H1 (cell line): Measurements from ENCODE around the gene CAPN15. TPM values are rescaled to one million over a fixed set of nuclear protein-coding genes. Genes with fewer than 3 reads are reported as not detected.
"Not testable (repeated sequence)": the region's sequence is repeated elsewhere in the genome, so short reads cannot be mapped to it uniquely, and the experiment has no call there.

Experiments used
- CTCF ChIA-PET: fragments of 300-600 bp; sonication (Branson Sonifier 250); formaldehyde crosslinking; loops from one replicate; lab custom pipeline; 2021; ENCODE audit not compliant: partially characterized antibody; lab: Charles Lee
- POLR2A ChIA-PET: fragments of 300-600 bp; sonication (Branson Sonifier 250); formaldehyde crosslinking; loops from one replicate; lab custom pipeline; 2021; ENCODE audit warnings: inconsistent platforms; ENCODE audit not compliant: partially characterized antibody; lab: Charles Lee
- DNase-seq, 2 experiments: peaks; one replicate each; pipeline versions ENCODE4 v3.0.0 to v3.0.0-alpha.2; 2010 to 2022; ENCODE audit warnings: low spot score in 2 of 2, low read depth in 1 of 2, mixed read lengths in 1 of 2
- FAIRE-seq: peaks from 2 replicates; lab custom pipeline; 2011; peaks lifted over from hg19 to GRCh38; lab: Jason Lieb, UNC
- H2AFZ ChIP-seq: 2 replicates; pipeline ENCODE4 v1.8.1; 2012; ENCODE audit warnings: low read length, inconsistent platforms
- H2AK5ac ChIP-seq: 2 replicates; pipeline ENCODE4 v1.6.1; 2013; ENCODE audit warnings: low read depth, low read length
- H2BK120ac ChIP-seq: replicated peaks from 2 replicates; pipeline ENCODE3; 2013; ENCODE audit warnings: low read depth, low read length, inconsistent platforms
- H2BK12ac ChIP-seq: 2 replicates; pipeline ENCODE4 v1.6.1; 2013; ENCODE audit warnings: low read depth, low read length
- H2BK15ac ChIP-seq: 2 replicates; pipeline ENCODE4 v1.6.1; 2013; ENCODE audit warnings: low read length
- H2BK20ac ChIP-seq: 2 replicates; pipeline ENCODE4 v1.6.1; 2013; ENCODE audit warnings: low read length
- H2BK5ac ChIP-seq: 2 replicates; pipeline ENCODE4 v1.6.1; 2013; ENCODE audit warnings: low read depth, low read length
- H3K14ac ChIP-seq: 2 replicates; pipeline ENCODE4 v1.6.1; 2013; ENCODE audit warnings: inconsistent platforms; ENCODE audit not compliant: insufficient read length
- H3K18ac ChIP-seq: 2 replicates; pipeline ENCODE4 v1.6.1; 2013; ENCODE audit warnings: low read length; ENCODE audit errors: extremely low read depth
- H3K23ac ChIP-seq: 2 replicates; pipeline ENCODE4 v1.6.1; 2013; ENCODE audit warnings: inconsistent platforms; ENCODE audit not compliant: insufficient read length
- H3K23me2 ChIP-seq: 2 replicates; pipeline ENCODE4 v1.6.1; 2013; ENCODE audit warnings: low read depth, low read length
- H3K27ac ChIP-seq: 2 replicates; pipeline ENCODE4 v1.6.1; 2011; ENCODE audit warnings: low read depth, low read length, inconsistent platforms
- H3K27me3 ChIP-seq, 4 experiments: replicated peaks in 1 of 4; 1 replicate in 1 of 4; 2 replicates in 3 of 4; pipeline versions ENCODE4 v1.6.1 to v1.8.1; 2011 to 2013; ENCODE audit warnings: low read length in 3 of 4, mild to moderate bottlenecking in 3 of 4, inconsistent platforms in 2 of 4, mixed read lengths in 2 of 4, moderate library complexity in 1 of 4; ENCODE audit not compliant: control insufficient read depth in 3 of 4, insufficient read depth in 3 of 4; ENCODE audit errors: extremely low read depth in 1 of 4
- H3K36me3 ChIP-seq, 4 experiments: 2 replicates each; pipeline versions ENCODE4 v1.6.1 to v1.8.1; 2011 to 2013; ENCODE audit warnings: mild to moderate bottlenecking in 4 of 4, low read length in 3 of 4, moderate library complexity in 2 of 4, control low read depth in 1 of 4, inconsistent platforms in 1 of 4; ENCODE audit not compliant: insufficient read depth in 4 of 4, control insufficient read depth in 2 of 4
- H3K4ac ChIP-seq: replicated peaks from 2 replicates; pipeline ENCODE3; 2013; ENCODE audit warnings: low read length, low read depth, mixed read lengths, inconsistent platforms; ENCODE audit not compliant: insufficient read length
- H3K4me1 ChIP-seq, 4 experiments: replicated peaks in 1 of 4; 1 replicate in 1 of 4; 2 replicates in 3 of 4; pipeline versions ENCODE4 v1.6.1 to v1.8.1; 2011 to 2013; ENCODE audit warnings: low read length in 3 of 4, inconsistent platforms in 2 of 4, mixed read lengths in 1 of 4; ENCODE audit not compliant: insufficient read depth in 4 of 4, control insufficient read depth in 3 of 4
- H3K4me2 ChIP-seq, 2 experiments: 2 replicates each; pipeline versions ENCODE4 v1.6.1 to v1.8.1; 2011 to 2013; ENCODE audit warnings: low read depth in 2 of 2, low read length in 2 of 2, control low read depth in 1 of 2, inconsistent platforms in 1 of 2, mild to moderate bottlenecking in 1 of 2; ENCODE audit not compliant: insufficient read depth in 1 of 2
- H3K4me3 ChIP-seq, 4 experiments: fragments of 200-600, 300-600 bp in 1 of 4; sonication (generic), shearing (Covaris generic), sonication (Bioruptor Twin) in 1 of 4; 2 replicates each; pipeline versions ENCODE4 v1.5.1 to v1.8.1; 2011 to 2016; ENCODE audit warnings: low read length in 4 of 4, low read depth in 3 of 4, control low read depth in 2 of 4, inconsistent platforms in 2 of 4, mild to moderate bottlenecking in 2 of 4, mixed read lengths in 1 of 4, moderate library complexity in 1 of 4; ENCODE audit not compliant: insufficient read depth in 2 of 4; ENCODE audit errors: extremely low read depth in 1 of 4
- H3K56ac ChIP-seq: replicated peaks from 2 replicates; pipeline ENCODE3; 2013; ENCODE audit warnings: low read depth, mild to moderate bottlenecking, mixed read lengths, low read length, inconsistent platforms; ENCODE audit not compliant: insufficient read length
- H3K79me1 ChIP-seq: 2 replicates; pipeline ENCODE4 v1.6.1; 2013; ENCODE audit warnings: low read depth, low read length, control low read depth
- H3K79me2 ChIP-seq, 2 experiments: 2 replicates each; pipeline versions ENCODE4 v1.6.1 to v1.8.1; 2012 to 2013; ENCODE audit warnings: low read length in 2 of 2, mild to moderate bottlenecking in 2 of 2, inconsistent platforms in 1 of 2; ENCODE audit not compliant: insufficient read depth in 2 of 2, control insufficient read depth in 1 of 2
- H3K9ac ChIP-seq, 4 experiments: replicated peaks in 1 of 4; 1 replicate in 1 of 4; 2 replicates in 3 of 4; pipeline versions ENCODE4 v1.6.1 to v1.8.1; 2011 to 2013; ENCODE audit warnings: low read depth in 3 of 4, low read length in 3 of 4, control low read depth in 2 of 4, mild to moderate bottlenecking in 2 of 4, moderate library complexity in 2 of 4, inconsistent platforms in 1 of 4; ENCODE audit errors: extremely low read depth in 1 of 4
- H3K9me3 ChIP-seq, 2 experiments: 2 replicates each; pipeline versions ENCODE4 v1.6.1 to v1.8.1; 2012 to 2013; ENCODE audit warnings: mild to moderate bottlenecking in 2 of 2, moderate library complexity in 2 of 2, control low read depth in 1 of 2, inconsistent platforms in 1 of 2, low read depth in 1 of 2, low read length in 1 of 2, mixed read lengths in 1 of 2; ENCODE audit not compliant: insufficient read depth in 2 of 2
- H4K20me1 ChIP-seq, 2 experiments: replicated peaks in 1 of 2; 2 replicates each; pipeline versions ENCODE3 to v1.8.1; 2011 to 2013; ENCODE audit warnings: inconsistent platforms in 2 of 2, low read length in 2 of 2, mild to moderate bottlenecking in 1 of 2; ENCODE audit not compliant: insufficient read depth in 2 of 2, control insufficient read depth in 1 of 2
- H4K5ac ChIP-seq: 2 replicates; pipeline ENCODE4 v1.6.1; 2013; ENCODE audit warnings: low read length, low read depth, mixed read lengths, inconsistent platforms; ENCODE audit not compliant: insufficient read length
- H4K8ac ChIP-seq: 2 replicates; pipeline ENCODE4 v1.8.0; 2013; ENCODE audit warnings: mild to moderate bottlenecking, moderate library complexity, low read length, inconsistent platforms; ENCODE audit not compliant: insufficient read depth; ENCODE audit errors: extremely low read depth
- H4K91ac ChIP-seq: replicated peaks from 2 replicates; pipeline ENCODE3; 2013; ENCODE audit warnings: low read length, mixed read lengths, inconsistent platforms; ENCODE audit not compliant: insufficient read length
- WGBS, 2 experiments: shearing (Covaris generic) in 1 of 2; methylation state at CpG; one replicate each; pipeline versions ENCODE4 v1.1.6 to v1.1.7; 2013 to 2015; ENCODE audit warnings: low lambda C conversion rate in 2 of 2, mixed read lengths in 2 of 2, inconsistent platforms in 1 of 2, low coverage in 1 of 2, missing lambda C conversion rate in 1 of 2; ENCODE audit not compliant: insufficient replicate concordance in 2 of 2, insufficient coverage in 1 of 2, insufficient read length in 1 of 2; ENCODE audit errors: extremely low coverage in 1 of 2, missing lambda C conversion rate in 1 of 2; 5-methylcytosine and 5-hydroxymethylcytosine counted together
- polyA plus RNA-seq, 7 experiments: library from polyadenylated mRNA; depleted of rRNA in 3 of 7; stranded (reverse) in 5 of 7; unstranded in 2 of 7; fragments of >200 nt in 5 of 7; fragments of 200-250 nt in 2 of 7; gene quantifications; 1 replicate in 5 of 7; 2 replicates in 1 of 7; 4 replicates in 1 of 7; pipeline versions ENCODE4 v1.2.1 to v1.2.3, GENCODE V29; 2011 to 2013; ENCODE audit warnings: missing spikeins in 2 of 7, mixed read lengths in 2 of 7
- total RNA-seq: library from RNA; stranded (reverse); fragmentation: NEBNext Ultra II Directional; extraction: Animal tissue kit (Norgen Biotek cat#: 25700); gene quantifications from 2 replicates; pipeline ENCODE4 v1.2.1, GENCODE V29; 2021

The CAPN15 gene
- total and polyA plus RNA-seq, 2 of the 8 experiments (the other 6 are each of a cell fraction or from before 2014, with no cell fraction given), result 38.9 to 76.9 TPM

DNA sequence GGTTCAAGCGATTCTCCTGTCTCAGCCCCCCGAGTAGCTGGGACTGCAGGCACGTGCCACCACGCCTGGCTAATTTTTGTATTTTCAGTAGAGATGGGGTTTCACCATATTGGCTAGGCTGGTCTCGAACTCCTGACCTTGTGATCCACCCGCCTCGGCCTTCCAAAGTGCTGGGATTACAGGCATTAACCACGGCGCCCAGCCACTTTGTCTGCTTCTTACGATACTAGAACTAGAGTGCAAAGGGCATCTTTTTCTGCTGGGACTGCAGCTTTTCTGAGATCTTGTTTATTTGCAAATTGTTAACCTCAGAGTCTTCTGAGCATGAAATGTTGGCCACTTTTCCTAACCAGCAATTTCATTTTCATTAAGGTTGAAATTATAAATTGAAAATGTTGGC lies 49.2 kb upstream of the CAPN15 start:
- H3K4ac ChIP-seq, H3K4me2 ChIP-seq, H2BK120ac ChIP-seq, H3K27ac ChIP-seq, H2AFZ ChIP-seq, H4K5ac ChIP-seq, H3K23ac ChIP-seq, H2BK15ac ChIP-seq, H2BK20ac ChIP-seq, H3K14ac ChIP-seq, FAIRE-seq, H4K20me1 ChIP-seq, H3K56ac ChIP-seq, H2BK5ac ChIP-seq, DNase-seq, H4K91ac ChIP-seq, H3K79me2 ChIP-seq, H3K18ac ChIP-seq, H3K4me3 ChIP-seq, H3K9ac ChIP-seq, H2BK12ac ChIP-seq, H3K79me1 ChIP-seq, H3K9me3 ChIP-seq, H2AK5ac ChIP-seq, H3K36me3 ChIP-seq, H3K27me3 ChIP-seq, H4K8ac ChIP-seq, H3K23me2 ChIP-seq: not testable (repeated sequence)
- 97% methylated on average over 10 of the region's 10 CpGs; no CpG with 5 or more reads in 1 of the 2 experiments for WGBS, 2 experiments
- H3K4me1 ChIP-seq, result peaks cover 5 to 21% (median 11%) of the 10 kb centered on the region in 4 experiments
- ChIA-PET POLR2A (interaction anchor here (1.0 kb wide), 1 partner anchor 17 kb away, joined by 3 read pairs; no protein-coding TSS in a partner anchor), CTCF (interaction anchor here (0.9 to 6.7 kb wide), 5 partner anchors 8 to 86 kb away, joined by 3 to 31 read pairs (median 6); no protein-coding TSS in a partner anchor)
